Endodermal cell (in vitro differentiated cells): ENCODE data around the gene DYNC1I2. TPM values are rescaled to one million over a fixed set of nuclear protein-coding genes. Genes with fewer than 3 reads are reported as not detected.
A peak's percentile ranks its signal among the peaks of the same experiment; 100 is the strongest.

ENCODE experiments used
- DNase-seq: peaks from one replicate; pipeline ENCODE4 v3.0.0-alpha.2; 2017
- H3K27ac ChIP-seq: 2 replicates; pipeline ENCODE4 v1.5.1; 2013; ENCODE audit warnings: mild to moderate bottlenecking, low read depth, low read length, moderate library complexity
- H3K27me3 ChIP-seq: 2 replicates; pipeline ENCODE4 v1.6.1; 2013; ENCODE audit warnings: mild to moderate bottlenecking, low read length, moderate library complexity; ENCODE audit not compliant: insufficient read depth, control insufficient read depth, poor library complexity, severe bottlenecking
- H3K36me3 ChIP-seq: 2 replicates; pipeline ENCODE4 v1.7.0; 2013; ENCODE audit warnings: mild to moderate bottlenecking, low read length, moderate library complexity; ENCODE audit not compliant: control insufficient read depth, insufficient read depth
- H3K4me1 ChIP-seq: one replicate; pipeline ENCODE4 v1.7.0; 2013; ENCODE audit warnings: low read length; ENCODE audit not compliant: control insufficient read depth, insufficient read depth
- H3K4me3 ChIP-seq: 2 replicates; pipeline ENCODE4 v1.5.1; 2013; ENCODE audit warnings: mild to moderate bottlenecking, low read length, moderate library complexity
- H3K9ac ChIP-seq: 2 replicates; pipeline ENCODE4 v1.6.1; 2013; ENCODE audit warnings: mild to moderate bottlenecking, low read length, moderate library complexity; ENCODE audit not compliant: poor library complexity, severe bottlenecking; ENCODE audit errors: extremely low read depth
- H3K9me3 ChIP-seq: 2 replicates; pipeline ENCODE4 v1.6.1; 2013; ENCODE audit warnings: mild to moderate bottlenecking, low read length, moderate library complexity; ENCODE audit not compliant: control insufficient read depth
- H3K27ac Mint-ChIP-seq: 2 replicates; pipeline ENCODE4 v1.8.0; 2020; ENCODE audit warnings: mixed read lengths
- H3K27me3 Mint-ChIP-seq: 2 replicates; pipeline ENCODE4 v1.8.0; 2021; ENCODE audit warnings: mild to moderate bottlenecking, mixed read lengths; ENCODE audit not compliant: insufficient read depth
- H3K36me3 Mint-ChIP-seq: 2 replicates; pipeline ENCODE4 v1.8.0; 2020; ENCODE audit warnings: low read depth, mixed read lengths
- H3K4me1 Mint-ChIP-seq: 2 replicates; pipeline ENCODE4 v1.8.0; 2020; ENCODE audit warnings: mixed read lengths
- H3K4me3 Mint-ChIP-seq: 2 replicates; pipeline ENCODE4 v1.8.0; 2020; ENCODE audit warnings: mild to moderate bottlenecking, moderate library complexity, mixed read lengths
- H3K9me3 Mint-ChIP-seq: 2 replicates; pipeline ENCODE4 v1.8.0; 2020; ENCODE audit warnings: mild to moderate bottlenecking, mixed read lengths
- WGBS, 2 experiments: methylation state at CpG; one replicate each; pipeline versions ENCODE4 v1.1.5 to v1.1.7; 2013; ENCODE audit warnings: missing lambda C conversion rate in 2 of 2, mixed read lengths in 1 of 2; ENCODE audit not compliant: insufficient coverage in 1 of 2, insufficient read length in 1 of 2; 5-methylcytosine and 5-hydroxymethylcytosine counted together
- total RNA-seq, 2 donors: library from RNA; stranded (reverse); fragmentation: NEBNext Ultra II Directional in 1 of 2; extraction: Animal tissue kit (Norgen Biotek cat#: 25700) in 1 of 2; gene quantifications; 2 replicates in 1 of 2; 3 replicates in 1 of 2; pipeline ENCODE4 v1.2.1, GENCODE V29; 2021
- TF ChIP-seq, protein P1 (sequence below): fragments of 200-600 bp; sonication (generic); conservative IDR thresholded peaks from 2 replicates; pipeline ENCODE4 v1.5.0; 2021; ENCODE audit warnings: antibody characterized with exemption, mild to moderate bottlenecking

The DYNC1I2 gene
- total RNA-seq, 2 donors from 2014 or later: 98.5 to 99.4 TPM

DNA sequence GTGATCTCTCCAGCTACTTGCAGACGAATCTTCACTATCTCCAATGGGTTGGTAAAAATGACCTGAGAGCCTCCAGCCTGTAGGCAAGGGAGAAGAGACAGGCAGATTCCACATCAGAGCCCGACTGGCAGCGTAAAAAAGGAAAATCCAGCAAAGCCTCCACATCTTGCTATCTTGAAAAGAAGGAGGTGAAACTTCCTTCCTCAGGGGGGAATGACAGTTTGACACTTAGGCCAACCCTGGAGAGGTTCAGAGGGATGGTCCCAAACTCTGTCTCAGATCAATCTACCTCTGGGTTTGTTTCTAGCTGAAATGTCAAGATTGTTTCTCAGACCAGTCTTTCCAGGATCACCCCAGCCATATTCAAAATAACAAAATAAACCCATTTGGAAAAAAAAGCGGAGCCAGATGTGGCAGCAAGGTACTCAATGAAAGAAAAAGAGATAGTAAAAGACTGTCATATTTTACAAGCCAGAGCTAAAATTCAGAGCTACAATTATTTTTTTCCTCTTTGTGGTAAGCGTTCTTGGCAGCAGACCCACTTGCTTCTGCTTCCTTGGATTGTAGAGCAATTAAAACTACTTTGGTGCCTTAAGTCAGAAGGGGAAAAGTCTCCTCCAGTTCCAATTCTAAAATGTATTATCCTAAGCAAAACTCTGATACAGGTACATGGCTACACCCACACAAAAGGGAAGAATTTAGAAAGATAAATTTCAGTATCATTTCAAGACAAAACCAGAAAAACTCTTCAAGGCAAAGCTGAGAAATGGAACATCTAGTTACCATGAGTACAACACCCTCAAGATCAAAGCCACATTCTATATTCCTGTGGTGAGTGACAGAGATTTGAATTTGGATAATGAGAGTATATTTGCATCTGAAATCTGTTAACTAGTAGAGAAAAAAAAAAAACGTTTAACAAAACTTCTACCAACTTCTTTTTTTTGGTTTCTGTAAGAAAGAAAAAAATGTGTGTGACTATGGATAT is 106.7 kb downstream of the DYNC1I2 start:
- Mint-ChIP-seq H3K4me3 (no peak overlapping the region), H3K27me3 (no peaks in the 10 kb centered on the region), H3K9me3 (no peaks in the 10 kb centered on the region), H3K4me1 (peaks cover 39% of the 10 kb centered on the region), H3K27ac (peak overlapping the region; percentile 14), H3K36me3 (no peaks in the 10 kb centered on the region)
- TF ChIP-seq, protein P1, sequence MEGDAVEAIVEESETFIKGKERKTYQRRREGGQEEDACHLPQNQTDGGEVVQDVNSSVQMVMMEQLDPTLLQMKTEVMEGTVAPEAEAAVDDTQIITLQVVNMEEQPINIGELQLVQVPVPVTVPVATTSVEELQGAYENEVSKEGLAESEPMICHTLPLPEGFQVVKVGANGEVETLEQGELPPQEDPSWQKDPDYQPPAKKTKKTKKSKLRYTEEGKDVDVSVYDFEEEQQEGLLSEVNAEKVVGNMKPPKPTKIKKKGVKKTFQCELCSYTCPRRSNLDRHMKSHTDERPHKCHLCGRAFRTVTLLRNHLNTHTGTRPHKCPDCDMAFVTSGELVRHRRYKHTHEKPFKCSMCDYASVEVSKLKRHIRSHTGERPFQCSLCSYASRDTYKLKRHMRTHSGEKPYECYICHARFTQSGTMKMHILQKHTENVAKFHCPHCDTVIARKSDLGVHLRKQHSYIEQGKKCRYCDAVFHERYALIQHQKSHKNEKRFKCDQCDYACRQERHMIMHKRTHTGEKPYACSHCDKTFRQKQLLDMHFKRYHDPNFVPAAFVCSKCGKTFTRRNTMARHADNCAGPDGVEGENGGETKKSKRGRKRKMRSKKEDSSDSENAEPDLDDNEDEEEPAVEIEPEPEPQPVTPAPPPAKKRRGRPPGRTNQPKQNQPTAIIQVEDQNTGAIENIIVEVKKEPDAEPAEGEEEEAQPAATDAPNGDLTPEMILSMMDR: no peak
- Histone ChIP-seq H3K27ac (peak overlapping the region; percentile 65), H3K4me3 (no peak overlapping the region), H3K36me3 (no peaks in the 10 kb centered on the region), H3K27me3 (no peaks in the 10 kb centered on the region), H3K4me1 (peaks cover 13% of the 10 kb centered on the region), H3K9me3 (no peaks in the 10 kb centered on the region), H3K9ac (no peak overlapping the region)
- 71 to 80% methylated on average over 2 to 5 of the region's 6 CpGs for WGBS, 2 experiments
- DNase-seq: peak; percentile 62

DNA sequence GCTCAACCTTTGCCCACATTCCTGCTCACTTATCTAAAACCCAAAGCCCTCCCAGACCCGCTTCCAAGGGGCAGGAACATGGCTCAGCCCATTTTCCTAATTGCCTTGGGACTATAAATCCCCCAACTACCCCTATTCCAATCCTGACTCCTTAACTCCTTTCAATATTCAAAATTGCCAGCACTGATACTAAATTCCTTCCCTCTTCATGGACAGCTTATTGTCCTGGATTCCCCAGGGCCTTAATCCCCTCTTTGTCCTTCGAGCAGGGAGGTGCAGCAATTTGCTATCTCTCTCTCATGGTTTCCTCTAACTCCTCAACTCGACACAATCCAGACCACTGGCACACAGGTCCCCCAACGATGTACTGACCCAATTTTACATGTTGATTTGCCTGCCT is 107.6 kb downstream of the DYNC1I2 start:
- H3K4me1 ChIP-seq: peaks cover 13% of the 10 kb centered on the region
- Mint-ChIP-seq H3K9me3 (no peaks in the 10 kb centered on the region), H3K4me1 (peaks cover 37% of the 10 kb centered on the region), H3K4me3 (no peak overlapping the region), H3K36me3 (no peaks in the 10 kb centered on the region), H3K27me3 (no peaks in the 10 kb centered on the region), H3K27ac (peak overlapping the region; percentile 5)
- H3K27ac ChIP-seq: no peak overlapping the region
- H3K36me3 ChIP-seq: no peaks in the 10 kb centered on the region
- 42 to 46% methylated on average over 4 of the region's 4 CpGs for WGBS, 2 experiments
- H3K4me3 ChIP-seq: no peak overlapping the region
- TF ChIP-seq, protein P1: no peak
- DNase-seq: peak; percentile 60
- no peaks in the 10 kb centered on the region for H3K27me3 ChIP-seq
- H3K9ac ChIP-seq: no peak overlapping the region
- no peaks in the 10 kb centered on the region for H3K9me3 ChIP-seq

Other genes with a start within 250 kb of the DYNC1I2 start
- gene CYBRD1, start 165.0 kb upstream of the DYNC1I2 start, total RNA-seq: 1 to 10 TPM; 3.3 to 4.7 TPM
- gene SLC25A12, start 206.8 kb downstream of the DYNC1I2 start, total RNA-seq: 1 to 10 TPM in 1 of 2 donors, under 1 TPM in 1; 0.55 to 3.1 TPM
- 10 to 100 TPM; 58.1 to 74.6 TPM for gene HAT1, start 235.0 kb downstream of the DYNC1I2 start, total RNA-seq